Measurements from ENCODE around the gene MCF2L.
"Not testable (repeated sequence)": the region's sequence is repeated elsewhere in the genome, so short reads cannot be mapped to it uniquely, and the experiment has no call there.

The MCF2L gene

GRCh38 chr13:113089693-113090414 lies 120.8 kb downstream of the MCF2L start:
- no peak for DNase-seq

- no peak for DNase-seq
Measured at GRCh38 chr13:113090415-113090770, 121.4 kb downstream of the MCF2L start.

- DNase-seq = no peak
Measured at GRCh38 chr13:113090806-113091205, 121.8 kb downstream of the MCF2L start.

GRCh38 chr13:113091211-113091771 lies 122.3 kb downstream of the MCF2L start:
- DNase-seq = no peak

- DNase-seq = no peak
Measured at GRCh38 chr13:113091891-113092775, 123.1 kb downstream of the MCF2L start.

GRCh38 chr13:113092776-113093579 lies 124.0 kb downstream of the MCF2L start:
- no peak for DNase-seq

- DNase-seq = no peak
Measured at GRCh38 chr13:113093580-113094409, 124.8 kb downstream of the MCF2L start.

- DNase-seq = no peak
Measured at GRCh38 chr13:113094410-113094800, 125.4 kb downstream of the MCF2L start.

GRCh38 chr13:113095146-113096051 lies 126.4 kb downstream of the MCF2L start:
- DNase-seq = no peak

GRCh38 chr13:113096052-113096744 lies 127.2 kb downstream of the MCF2L start:
- no peak for DNase-seq

GRCh38 chr13:113096745-113097305 lies 127.8 kb downstream of the MCF2L start:
- no peak for DNase-seq

GRCh38 chr13:113097651-113098050 lies 128.6 kb downstream of the MCF2L start:
- no peak for DNase-seq

- DNase-seq = no peak
Measured at GRCh38 chr13:113098162-113098732, 129.2 kb downstream of the MCF2L start.

GRCh38 chr13:113099142-113099541 lies 130.1 kb downstream of the MCF2L start:
- DNase-seq = no peak

GRCh38 chr13:113102302-113102701 lies 133.3 kb downstream of the MCF2L start:
- not testable (repeated sequence) for DNase-seq

- no peak for DNase-seq
Measured at GRCh38 chr13:113102727-113103126, 133.7 kb downstream of the MCF2L start.

- no peak for DNase-seq
Measured at GRCh38 chr13:113103646-113104045, 134.6 kb downstream of the MCF2L start.

GRCh38 chr13:113105032-113105920 lies 136.3 kb downstream of the MCF2L start, which contains the start of gene F7:
F7 (plus strand) TSS chr13:113105791; CDS start chr13:113105842, 51 bp downstream.
- DNase-seq = no peak
